HepG2 (cell line): ENCODE measurements around the gene MPC2. TPM values are rescaled to one million over a fixed set of nuclear protein-coding genes. Genes with fewer than 3 reads are reported as not detected.

Experiments used
- AFF4 ChIP-seq: sonication (generic); formaldehyde crosslinking; IDR thresholded peaks from 2 replicates; pipeline ENCODE4 v1.4.0; 2020; ENCODE audit warnings: missing genetic modification reagents
- ERF ChIP-seq: IDR thresholded peaks from 2 replicates; pipeline ENCODE4 v1.6.1; 2018; ENCODE audit warnings: missing biosample characterization, missing genetic modification reagents
- ZMYM3 ChIP-seq: sonication (generic); formaldehyde crosslinking; IDR thresholded peaks from 2 replicates; pipeline ENCODE4 v1.5.1; 2020; ENCODE audit warnings: mild to moderate bottlenecking, missing genetic modification reagents
- ZNF33B ChIP-seq: sonication (generic); formaldehyde crosslinking; IDR thresholded peaks from 2 replicates; pipeline ENCODE4 v1.5.1; 2020; ENCODE audit warnings: mild to moderate bottlenecking, missing genetic modification reagents
- ZNF646 ChIP-seq: sonication (generic); formaldehyde crosslinking; IDR thresholded peaks from 2 replicates; pipeline ENCODE4 v1.9.0; 2021; ENCODE audit warnings: mild to moderate bottlenecking, missing genetic modification reagents
- polyA plus RNA-seq, 8 experiments: library from polyadenylated mRNA; depleted of rRNA in 3 of 8; stranded (reverse) in 7 of 8; unstranded in 1 of 8; fragments of >200 nt; fragmentation: Illumina TruSeq in 4 of 8; extraction: Trizol in 4 of 8; gene quantifications; 2 replicates each; pipeline versions ENCODE4 v1.2.1 to v1.2.3, GENCODE V29; 2011 to 2016; ENCODE audit warnings: low read depth in 4 of 8, missing spikeins in 1 of 8, mixed read lengths in 1 of 8; ENCODE audit not compliant: insufficient read depth in 1 of 8
- total RNA-seq, 5 experiments: library from RNA; depleted of rRNA; stranded (reverse); fragments of >200 nt; fragmentation: Illumina TruSeq; extraction: Trizol; gene quantifications; 2 replicates each; pipeline ENCODE4 v1.2.3, GENCODE V29; 2016; ENCODE audit warnings: low read depth in 1 of 5

Gene MPC2
- total and polyA plus RNA-seq, 2 of the 13 experiments (the other 11 are each of a cell fraction or from before 2014, with no cell fraction given): 38.8 to 136 TPM

- TF ChIP-seq ZNF646 (CRISPR knock-in tag) (no peak), ZMYM3 (no peak), ZNF33B (CRISPR knock-in tag) (no peak), ERF (CRISPR knock-in tag) (no peak), AFF4 (no peak)
- TF ChIP-seq, all 625 proteins: peak for 0
These were observed 55.1 kb downstream of the MPC2 start (continued) for GRCh38 chr1:167881786-167882185.
